ENCODE measurements around the gene APEH. TPM values are rescaled to one million over a fixed set of nuclear protein-coding genes. Genes with fewer than 3 reads are reported as not detected.

The APEH gene
- total and polyA plus RNA-seq, 10 of the 15 experiments (the other 5 are each of a cell fraction or from before 2014, with no cell fraction given): 74.4 to 214 (median 131) TPM

GRCh38 chr3:49714728-49715550, 40.8 kb downstream of the APEH start:
- DNase-seq (ENCODE audit: low read depth, low spot score) (no peak), ATAC-seq (no peak), FAIRE-seq (no peak)
- ChIA-PET POLR2A (no interaction called here), CTCF (no interaction called here), RAD21 (ENCODE audit: unreplicated experiment) (no interaction called here), SMC1A (ENCODE audit: uncharacterized antibody, unreplicated experiment) (no interaction called here)
- Histone ChIP-seq H3K9me3 (replicated peaks; ENCODE audit: control insufficient read depth, insufficient read depth, low read length) (no peaks in the 10 kb centered on the region; the same call in 2 of the 3 replicates), H3K4me3 (no peak overlapping the region), H3K36me3 (ENCODE audit: control insufficient read depth in 2 of 2, insufficient read depth in 2 of 2, low read length in 1 of 2) (no peaks in the 10 kb centered on the region; a peak in 2 of 4 replicates), H3K4me1 (ENCODE audit: control insufficient read depth, insufficient read depth, low read length) (peaks cover 6% of the 10 kb centered on the region), H2AFZ (ENCODE audit: control insufficient read depth, low read depth, low read length) (no peak overlapping the region), H3K79me2 (ENCODE audit: control insufficient read depth, insufficient read depth, low read length) (no peaks in the 10 kb centered on the region), H3K27ac (ENCODE audit: control insufficient read depth, insufficient read depth) (no peak overlapping the region), H3K4me2 (ENCODE audit: control insufficient read depth, insufficient read depth) (no peak overlapping the region), H4K20me1 (ENCODE audit: control insufficient read depth, insufficient read depth) (no peaks in the 10 kb centered on the region), H3K27me3 (replicated peaks in 1 of 2; ENCODE audit: control insufficient read depth in 2 of 2, insufficient read depth in 2 of 2, low read length in 1 of 2) (no peaks in the 10 kb centered on the region), H3K9ac (ENCODE audit: control insufficient read depth, insufficient read depth, low read length) (no peak overlapping the region)
- intact Hi-C loops (cut with micrococcal nuclease; ENCODE audit: unreplicated experiment) (no loop called here), in situ Hi-C loops (cut with MboI) (no loop called here)
- TF ChIP-seq TCF3 (IDR thresholded peaks at IDR 0.05; ENCODE audit: borderline replicate concordance, insufficient read depth, low read depth, low read length) (no peak), POLR2A (IDR thresholded peaks at IDR 0.05; ENCODE audit: low read depth, low read length) (peak; percentile 7; the same call in 1 of the 2 replicates), STAT1 (conservative IDR thresholded peaks at IDR 0.05) (no peak), SREBF2 (IDR thresholded peaks at IDR 0.05; ENCODE audit: low read length) (no peak), HDGF (IDR thresholded peaks at IDR 0.05) (no peak), STAT3 (IDR thresholded peaks at IDR 0.05; ENCODE audit: low read depth, low read length) (no peak), ZNF622 (IDR thresholded peaks at IDR 0.05) (no peak)
- WGBS (ENCODE audit: insufficient coverage, insufficient replicate concordance, low lambda C conversion rate, missing lambda C conversion rate): 76% methylated on average over 13 of the region's 13 CpGs
- no TSS peak for BruUV-seq (replicated peaks)

- RAD21 ChIA-PET (ENCODE audit: unreplicated experiment): no interaction called here
- no peak overlapping the region for H3K4me3 ChIP-seq
- peaks cover 0 to 2% of the 10 kb centered on the region in 2 experiments; a peak in 2 of 4 replicates for H3K36me3 ChIP-seq (ENCODE audit: control insufficient read depth in 2 of 2, insufficient read depth in 2 of 2, low read length in 1 of 2)
- POLR2A ChIA-PET: no interaction called here
- H3K9me3 ChIP-seq (replicated peaks; ENCODE audit: control insufficient read depth, insufficient read depth, low read length): no peaks in the 10 kb centered on the region; the same call in 2 of the 3 replicates
- intact Hi-C loops (cut with micrococcal nuclease; ENCODE audit: unreplicated experiment) (no loop called here), in situ Hi-C loops (cut with MboI) (no loop called here)
- H4K20me1 ChIP-seq (ENCODE audit: control insufficient read depth, insufficient read depth): no peaks in the 10 kb centered on the region
- FAIRE-seq (no peak), DNase-seq (ENCODE audit: low read depth, low spot score) (no peak), ATAC-seq (no peak)
- no peak overlapping the region for H3K4me2 ChIP-seq (ENCODE audit: control insufficient read depth, insufficient read depth)
- H3K27ac ChIP-seq (ENCODE audit: control insufficient read depth, insufficient read depth): no peak overlapping the region
- no peaks in the 10 kb centered on the region for H3K79me2 ChIP-seq (ENCODE audit: control insufficient read depth, insufficient read depth, low read length)
- CTCF ChIA-PET: no interaction called here
- no peak overlapping the region for H3K9ac ChIP-seq (ENCODE audit: control insufficient read depth, insufficient read depth, low read length)
- TF ChIP-seq DPF2 (IDR thresholded peaks at IDR 0.05) (no peak), ZBTB40 (IDR thresholded peaks at IDR 0.05; ENCODE audit: borderline replicate concordance) (no peak), TCF7 (IDR thresholded peaks at IDR 0.05; ENCODE audit: borderline replicate concordance) (no peak), YY1 (IDR thresholded peaks at IDR 0.05; ENCODE audit: low read depth, low read length) (no peak), NFYA (IDR thresholded peaks at IDR 0.05; ENCODE audit: borderline replicate concordance, low read depth, low read length) (no peak), ZNF217 (IDR thresholded peaks at IDR 0.05) (no peak)
- WGBS (ENCODE audit: insufficient coverage, insufficient replicate concordance, low lambda C conversion rate, missing lambda C conversion rate): 87% methylated on average over 13 of the region's 13 CpGs
- SMC1A ChIA-PET (ENCODE audit: uncharacterized antibody, unreplicated experiment): no interaction called here
- peaks cover 6% of the 10 kb centered on the region for H3K4me1 ChIP-seq (ENCODE audit: control insufficient read depth, insufficient read depth, low read length)
- no TSS peak for BruUV-seq (replicated peaks)
- no peak overlapping the region for H2AFZ ChIP-seq (ENCODE audit: control insufficient read depth, low read depth, low read length)
- H3K27me3 ChIP-seq (replicated peaks in 1 of 2; ENCODE audit: control insufficient read depth in 2 of 2, insufficient read depth in 2 of 2, low read length in 1 of 2): no peaks in the 10 kb centered on the region
Measured at GRCh38 chr3:49715611-49716121, 41.5 kb downstream of the APEH start.

Data from GM12878 (cell line).